NOMO-1 treated with DMSO at 0.1 percent for 48 hours (cell line): ENCODE data around the gene PLEKHG4B.
"Not testable (repeated sequence)": the region's sequence is repeated elsewhere in the genome, so short reads cannot be mapped to it uniquely, and the experiment has no call there.

ENCODE experiments used
- DNase-seq: peaks from one replicate; lab custom pipeline; 2025; ENCODE audit not compliant: unreplicated experiment; lab: John Stamatoyannopoulos, UW

PLEKHG4B gene

GRCh38 chr5:197892-198489 lies 106.0 kb downstream of the PLEKHG4B start:
- no peak for DNase-seq

GRCh38 chr5:198516-199196 lies 106.7 kb downstream of the PLEKHG4B start:
- DNase-seq = no peak

GRCh38 chr5:199197-199949 lies 107.4 kb downstream of the PLEKHG4B start:
- DNase-seq = no peak

- no peak for DNase-seq
Observed at GRCh38 chr5:199950-200645, 108.1 kb downstream of the PLEKHG4B start.

DNA sequence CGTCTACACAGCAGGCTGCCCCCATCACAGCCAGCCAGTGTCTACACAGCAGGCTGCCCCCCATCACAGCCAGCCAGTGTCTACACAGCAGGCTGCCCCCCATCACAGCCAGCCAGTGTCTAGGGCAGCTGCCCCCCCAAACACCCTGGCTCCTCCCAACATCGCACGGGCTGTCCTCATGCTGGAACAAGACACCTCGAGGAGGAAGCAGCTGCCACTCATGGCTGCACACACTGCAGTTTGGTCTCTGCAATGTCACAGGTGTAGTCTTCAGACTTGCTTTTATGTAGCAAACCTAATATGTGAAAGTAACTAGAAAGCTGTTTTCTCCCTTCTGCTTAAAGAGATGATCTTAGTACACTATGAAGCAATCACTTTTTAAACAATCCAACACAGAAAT lies 109.0 kb downstream of the PLEKHG4B start:
- no peak for DNase-seq

GRCh38 chr5:201672-202071 lies 109.7 kb downstream of the PLEKHG4B start:
- no peak for DNase-seq

- no peak for DNase-seq
Observed at GRCh38 chr5:203246-203930, 111.4 kb downstream of the PLEKHG4B start.

GRCh38 chr5:204001-204400 lies 112.0 kb downstream of the PLEKHG4B start:
- no peak for DNase-seq

DNA sequence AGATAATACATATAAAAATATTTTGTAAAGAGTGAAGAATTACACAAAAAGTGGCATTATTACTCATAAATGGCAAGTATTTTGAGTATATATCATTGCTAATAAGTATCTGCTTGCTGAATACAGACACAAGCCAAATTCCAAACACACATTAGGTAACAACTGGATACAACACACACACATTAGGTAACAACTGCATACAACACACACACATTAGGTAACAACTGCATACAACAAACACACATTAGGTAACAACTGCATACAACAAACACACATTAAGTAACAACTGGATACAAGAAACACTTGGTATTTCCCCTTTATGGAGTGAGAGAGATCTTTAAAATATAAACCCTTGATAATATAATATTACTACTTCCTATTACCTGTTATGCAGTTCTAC lies 112.5 kb downstream of the PLEKHG4B start:
- DNase-seq = no peak

DNA sequence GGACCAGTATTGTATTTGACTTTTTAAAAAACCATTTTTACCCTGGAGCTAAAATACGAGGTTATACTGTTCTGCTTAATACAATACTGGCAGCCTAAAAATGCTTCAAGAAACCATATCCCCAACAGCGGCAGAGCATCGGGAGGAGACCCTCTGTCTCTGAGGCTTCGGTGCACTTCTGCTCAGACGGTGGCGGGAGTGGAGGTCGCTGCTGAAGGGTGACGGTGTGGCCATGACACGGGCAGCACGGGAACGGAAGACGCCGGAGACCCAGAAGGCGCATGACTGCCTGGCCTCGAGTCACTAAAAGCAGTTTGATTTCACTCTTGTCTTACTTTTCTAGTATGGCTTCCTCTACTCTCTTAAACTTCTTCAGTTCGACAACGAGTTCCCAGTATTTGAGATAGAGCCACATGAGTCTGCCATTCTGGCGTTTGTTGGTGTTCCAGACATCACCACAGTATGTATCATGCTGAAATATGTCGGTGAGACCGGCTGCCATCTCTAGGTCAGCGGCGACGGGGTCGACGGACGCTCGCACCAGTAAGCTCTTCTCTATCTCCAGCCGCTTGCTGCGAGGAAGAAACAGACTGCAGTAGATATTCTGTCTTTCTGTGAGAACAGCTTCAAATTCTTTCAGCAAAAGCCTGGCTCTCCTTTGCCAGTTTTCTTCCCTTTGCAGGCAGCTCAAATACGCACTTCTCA lies 113.2 kb downstream of the PLEKHG4B start:
- DNase-seq = no peak

DNA sequence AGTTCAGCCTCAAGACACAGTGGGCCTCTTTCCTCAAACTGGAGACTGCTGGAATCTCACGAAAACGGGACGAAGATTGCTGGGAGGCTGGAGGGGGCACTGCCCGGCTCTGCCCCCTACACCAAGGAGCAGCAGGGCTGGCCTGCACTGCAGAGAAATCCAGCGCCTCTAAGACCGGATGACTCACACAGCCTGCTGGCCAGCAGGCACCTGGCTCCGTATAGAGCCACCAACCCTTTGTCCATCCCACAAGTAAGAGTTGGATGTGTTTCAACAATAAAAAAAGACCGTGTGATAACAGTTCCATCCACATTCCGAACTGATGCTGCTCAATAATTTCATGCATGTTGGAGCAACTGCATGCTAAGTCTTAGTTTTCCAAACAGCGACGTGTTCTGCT lies 114.4 kb downstream of the PLEKHG4B start:
- DNase-seq = no peak

DNA sequence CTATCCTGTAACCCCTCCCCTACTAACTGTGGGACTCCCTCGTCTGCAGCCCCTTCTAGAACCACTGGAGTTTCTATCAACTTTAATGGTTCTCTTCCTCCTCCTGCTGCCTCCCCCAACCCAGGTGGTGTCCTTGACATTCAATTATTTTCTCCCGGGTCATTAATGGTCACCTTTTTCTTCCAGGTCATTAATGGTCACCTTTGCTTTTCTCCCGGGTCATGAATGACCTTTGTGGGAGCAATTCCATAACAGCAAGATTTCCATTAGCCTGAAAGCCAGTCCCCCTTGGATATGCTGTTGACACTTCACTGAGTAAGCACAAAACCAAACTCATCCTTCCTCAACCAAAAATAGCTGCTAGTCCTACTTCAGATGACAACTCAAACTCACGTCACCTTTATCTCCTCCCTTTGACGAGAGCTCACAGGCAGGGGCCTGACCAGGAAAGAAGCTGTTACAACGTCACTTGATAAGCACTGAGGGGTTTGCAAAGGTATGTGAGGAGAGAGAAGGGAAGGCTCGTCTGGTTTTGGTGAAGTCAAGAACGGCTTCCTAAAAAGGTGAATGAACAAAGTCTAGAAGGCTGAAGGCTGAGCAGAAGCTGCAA lies 115.1 kb downstream of the PLEKHG4B start:
- DNase-seq = no peak

GRCh38 chr5:207599-207998 lies 115.6 kb downstream of the PLEKHG4B start:
- no peak for DNase-seq

DNA sequence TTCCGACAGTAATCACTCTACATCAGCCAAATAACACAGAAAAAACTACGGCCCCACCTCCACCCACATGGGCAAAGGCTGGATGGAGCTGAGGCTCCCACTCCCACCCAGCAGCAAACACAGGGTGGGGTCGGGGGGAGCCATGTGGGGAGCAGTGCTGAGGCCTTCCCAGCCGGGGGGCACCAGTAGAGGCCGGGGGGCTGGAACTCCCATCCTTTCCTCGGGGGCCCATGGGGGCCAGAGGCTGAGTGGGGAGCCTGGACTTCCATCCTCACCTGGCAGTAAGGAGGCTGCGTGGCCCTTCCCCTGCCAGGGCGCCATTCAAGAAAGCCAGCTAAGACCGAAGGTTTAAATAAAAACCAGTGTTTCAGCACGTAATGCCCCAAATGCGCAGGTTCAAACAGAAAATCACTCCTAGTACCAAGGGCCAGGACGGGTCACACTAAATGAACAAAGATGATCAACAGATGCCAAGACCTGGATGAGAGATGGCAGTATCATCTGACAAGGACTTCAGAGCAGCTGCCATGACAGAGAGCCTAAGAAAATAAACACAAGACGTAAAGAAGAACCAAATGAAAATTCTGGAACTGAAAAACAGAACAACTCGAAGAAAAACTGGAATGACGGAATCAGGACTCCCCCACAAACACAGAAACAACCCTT lies 116.6 kb downstream of the PLEKHG4B start:
- DNase-seq = no peak

GRCh38 chr5:213803-214395 lies 121.9 kb downstream of the PLEKHG4B start:
- no peak for DNase-seq

DNA sequence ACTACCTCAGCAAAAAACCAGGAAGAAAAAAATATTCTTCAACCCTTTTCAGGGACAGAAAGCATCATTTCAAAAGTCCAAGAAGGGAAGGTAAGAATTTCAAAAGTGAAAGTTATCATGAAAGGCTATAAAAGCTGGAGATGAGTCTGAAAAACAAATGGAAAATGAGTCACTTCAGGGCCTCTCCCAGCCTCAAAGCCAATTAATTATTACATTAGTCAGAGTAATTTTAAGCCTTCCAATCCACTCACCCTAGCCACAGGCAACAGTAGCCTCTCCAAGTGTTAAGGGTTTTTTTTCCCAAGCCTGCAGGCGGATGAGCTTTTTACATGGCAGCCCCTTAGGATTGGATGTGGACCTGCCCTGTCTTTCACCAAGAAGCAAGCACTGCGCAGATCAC lies 123.3 kb downstream of the PLEKHG4B start:
- not testable (repeated sequence) for DNase-seq

DNA sequence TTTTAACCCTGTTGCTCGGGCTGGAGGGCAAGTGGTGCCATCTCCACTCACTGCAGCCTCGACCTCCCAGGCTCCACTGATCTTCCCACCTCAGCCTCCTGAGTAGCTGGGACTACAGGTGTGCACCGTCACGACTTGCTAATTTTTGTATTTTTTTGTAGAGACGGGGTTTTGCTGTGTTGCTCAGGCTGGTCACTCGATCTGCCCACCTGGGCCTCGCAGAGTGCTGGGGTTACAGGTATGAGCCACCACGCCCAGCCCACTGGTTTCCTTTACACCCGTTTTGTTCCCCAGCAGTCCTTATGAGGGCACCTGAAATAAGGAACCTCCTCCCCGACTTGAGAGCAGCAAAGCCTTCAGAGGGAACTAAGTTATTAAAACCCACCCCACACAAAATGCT lies 124.1 kb downstream of the PLEKHG4B start:
- not testable (repeated sequence) for DNase-seq

- peak; percentile 98 for DNase-seq
Observed at GRCh38 chr5:217494-218456, 125.8 kb downstream of the PLEKHG4B start, which contains the start of the genes CCDC127 and SDHA. Gene CCDC127, minus strand, starts transcription at chr5:218153. Its CDS starts 1,304 bp downstream, at chr5:216849. Gene SDHA, plus strand, starts transcription at chr5:218320. Its CDS starts 36 bp downstream, at chr5:218356.
